HG02885 (cell line): ENCODE measurements around the gene SH3BP4.

Experiments used
- ATAC-seq: cut with Tn5 transposase; IDR thresholded peaks from one replicate; pipeline ENCODE4 v1.9.1; 2021; ENCODE audit warnings: mild to moderate bottlenecking; ENCODE audit not compliant: unreplicated experiment, poor library complexity

The SH3BP4 gene

DNA sequence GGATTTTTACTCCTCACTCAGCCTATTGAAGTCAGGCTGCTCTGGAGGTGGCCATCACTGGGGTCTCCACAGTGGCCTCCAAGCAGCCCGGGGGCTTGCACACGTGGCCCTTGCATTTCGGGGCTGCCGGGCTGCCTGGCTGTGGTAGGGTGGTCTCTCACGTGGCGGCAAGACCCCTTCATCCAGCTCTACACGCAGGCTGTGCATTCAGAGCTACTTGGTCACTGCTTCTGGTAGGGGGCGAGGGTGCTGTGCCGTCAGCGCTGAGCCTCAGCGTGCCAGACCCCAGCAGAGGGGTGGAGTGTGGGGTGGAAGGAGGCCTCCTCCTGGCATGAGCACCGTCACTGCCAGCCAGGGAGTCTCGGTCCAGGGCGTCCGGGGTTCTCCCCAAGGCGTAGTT lies 80.6 kb downstream of the SH3BP4 start:
- no peak for ATAC-seq

DNA sequence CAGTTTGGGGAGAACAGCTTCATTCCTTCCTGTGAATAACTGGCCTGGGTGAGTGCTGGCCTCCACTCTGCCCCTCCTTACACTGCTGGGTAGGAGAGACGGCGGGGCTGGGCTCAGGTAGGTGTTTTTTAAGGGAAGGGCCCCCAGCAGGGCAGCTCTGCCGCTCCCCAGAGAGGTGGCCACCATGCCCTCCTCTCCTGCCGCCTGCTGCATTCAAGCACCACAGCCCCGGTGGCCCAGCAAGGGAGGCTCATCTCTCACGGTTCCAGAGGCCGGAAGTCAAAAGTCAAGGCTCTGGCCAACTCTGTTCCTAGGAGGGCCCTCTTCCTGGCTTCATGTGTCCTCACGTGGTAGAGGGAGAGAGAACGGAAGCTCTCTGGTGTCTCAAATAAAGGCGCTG lies 81.1 kb downstream of the SH3BP4 start:
- no peak for ATAC-seq

DNA sequence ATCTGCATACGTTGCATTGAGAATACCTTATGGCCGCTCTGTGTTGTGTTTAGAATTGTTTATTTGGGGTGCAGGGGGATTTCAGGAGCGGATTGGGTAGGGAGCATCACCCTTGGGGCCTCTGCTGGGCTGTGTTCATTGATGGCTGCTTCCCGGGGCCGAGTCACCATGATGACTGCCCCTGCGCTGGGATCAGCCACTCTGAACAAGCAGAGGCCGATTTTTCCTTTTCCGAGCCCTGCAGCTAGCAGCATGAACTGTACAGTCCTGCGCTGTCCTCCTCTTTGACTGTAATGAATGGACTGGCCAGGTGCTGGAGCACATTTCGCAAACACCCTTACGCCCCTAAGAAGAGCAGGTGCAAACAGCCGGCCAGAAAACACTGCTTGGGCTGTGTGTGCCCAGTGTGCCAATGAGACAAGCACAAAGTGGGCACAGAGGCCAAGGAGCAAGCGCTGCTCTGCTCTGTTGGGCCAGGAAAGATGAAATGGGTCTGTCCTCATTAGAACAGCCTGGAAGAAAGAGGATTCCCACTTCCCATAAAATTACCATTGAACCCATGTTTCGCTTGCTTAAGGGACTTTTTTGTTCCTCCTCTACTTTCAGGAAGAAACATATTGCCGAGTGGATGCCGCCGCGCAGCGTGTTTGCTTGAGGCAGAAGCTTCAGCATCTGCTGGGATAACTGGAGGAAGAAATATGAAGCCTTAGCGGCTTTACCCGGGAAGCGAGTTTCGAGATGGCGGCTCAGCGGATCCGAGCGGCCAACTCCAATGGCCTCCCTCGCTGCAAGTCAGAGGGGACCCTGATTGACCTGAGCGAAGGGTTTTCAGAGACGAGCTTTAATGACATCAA lies 82.7 kb downstream of the SH3BP4 start:
- no peak for ATAC-seq

DNA sequence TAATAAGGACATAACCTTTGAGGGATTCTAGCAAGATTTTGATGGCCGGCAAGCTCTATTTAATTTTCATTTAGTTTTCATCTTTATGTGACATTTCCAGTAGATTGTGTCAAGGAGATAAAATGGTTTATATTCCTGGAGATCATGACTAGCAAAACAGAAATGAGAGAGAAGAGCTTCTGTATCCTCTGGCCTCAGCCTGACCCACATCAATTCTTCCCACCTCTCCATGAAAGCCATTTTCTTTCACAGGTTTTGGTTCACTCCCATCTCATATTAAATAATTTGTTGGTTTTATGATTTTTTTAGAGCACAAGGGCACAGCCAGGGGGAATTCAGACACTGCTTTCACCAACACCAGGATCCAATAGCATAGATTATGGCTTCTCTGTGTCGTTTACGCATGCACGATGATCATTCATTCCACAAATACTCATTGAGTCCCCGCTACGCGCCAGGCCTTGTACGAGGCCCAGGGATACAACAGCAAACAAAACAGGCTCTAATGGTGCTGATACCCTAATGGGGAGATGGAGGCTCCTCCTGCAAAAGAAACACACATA lies 85.9 kb downstream of the SH3BP4 start:
- ATAC-seq = no peak

DNA sequence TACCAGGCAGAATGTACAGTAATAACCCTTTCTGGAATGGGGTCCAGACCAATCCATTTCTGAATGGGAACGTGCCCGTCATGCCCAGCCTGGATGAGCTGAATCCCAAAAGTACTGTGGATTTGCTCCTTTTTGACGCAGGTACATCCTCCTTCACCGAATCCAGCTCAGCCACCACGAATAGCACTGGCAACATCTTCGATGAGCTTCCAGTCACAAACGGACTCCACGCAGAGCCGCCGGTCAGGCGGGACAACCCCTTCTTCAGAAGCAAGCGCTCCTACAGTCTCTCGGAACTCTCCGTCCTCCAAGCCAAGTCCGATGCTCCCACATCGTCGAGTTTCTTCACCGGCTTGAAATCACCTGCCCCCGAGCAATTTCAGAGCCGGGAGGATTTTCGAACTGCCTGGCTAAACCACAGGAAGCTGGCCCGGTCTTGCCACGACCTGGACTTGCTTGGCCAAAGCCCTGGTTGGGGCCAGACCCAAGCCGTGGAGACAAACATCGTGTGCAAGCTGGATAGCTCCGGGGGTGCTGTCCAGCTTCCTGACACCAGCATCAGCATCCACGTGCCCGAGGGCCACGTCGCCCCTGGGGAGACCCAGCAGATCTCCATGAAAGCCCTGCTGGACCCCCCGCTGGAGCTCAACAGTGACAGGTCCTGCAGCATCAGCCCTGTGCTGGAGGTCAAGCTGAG lies 89.6 kb downstream of the SH3BP4 start:
- no peak for ATAC-seq

DNA sequence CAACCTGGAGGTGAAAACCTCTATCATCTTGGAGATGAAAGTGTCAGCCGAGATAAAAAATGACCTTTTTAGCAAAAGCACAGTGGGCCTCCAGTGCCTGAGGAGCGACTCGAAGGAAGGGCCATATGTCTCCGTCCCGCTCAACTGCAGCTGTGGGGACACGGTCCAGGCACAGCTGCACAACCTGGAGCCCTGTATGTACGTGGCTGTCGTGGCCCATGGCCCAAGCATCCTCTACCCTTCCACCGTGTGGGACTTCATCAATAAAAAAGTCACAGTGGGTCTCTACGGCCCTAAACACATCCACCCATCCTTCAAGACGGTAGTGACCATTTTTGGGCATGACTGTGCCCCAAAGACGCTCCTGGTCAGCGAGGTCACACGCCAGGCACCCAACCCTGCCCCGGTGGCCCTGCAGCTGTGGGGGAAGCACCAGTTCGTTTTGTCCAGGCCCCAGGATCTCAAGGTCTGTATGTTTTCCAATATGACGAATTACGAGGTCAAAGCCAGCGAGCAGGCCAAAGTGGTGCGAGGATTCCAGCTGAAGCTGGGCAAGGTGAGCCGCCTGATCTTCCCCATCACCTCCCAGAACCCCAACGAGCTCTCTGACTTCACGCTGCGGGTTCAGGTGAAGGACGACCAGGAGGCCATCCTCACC lies 90.2 kb downstream of the SH3BP4 start:
- ATAC-seq = no peak

DNA sequence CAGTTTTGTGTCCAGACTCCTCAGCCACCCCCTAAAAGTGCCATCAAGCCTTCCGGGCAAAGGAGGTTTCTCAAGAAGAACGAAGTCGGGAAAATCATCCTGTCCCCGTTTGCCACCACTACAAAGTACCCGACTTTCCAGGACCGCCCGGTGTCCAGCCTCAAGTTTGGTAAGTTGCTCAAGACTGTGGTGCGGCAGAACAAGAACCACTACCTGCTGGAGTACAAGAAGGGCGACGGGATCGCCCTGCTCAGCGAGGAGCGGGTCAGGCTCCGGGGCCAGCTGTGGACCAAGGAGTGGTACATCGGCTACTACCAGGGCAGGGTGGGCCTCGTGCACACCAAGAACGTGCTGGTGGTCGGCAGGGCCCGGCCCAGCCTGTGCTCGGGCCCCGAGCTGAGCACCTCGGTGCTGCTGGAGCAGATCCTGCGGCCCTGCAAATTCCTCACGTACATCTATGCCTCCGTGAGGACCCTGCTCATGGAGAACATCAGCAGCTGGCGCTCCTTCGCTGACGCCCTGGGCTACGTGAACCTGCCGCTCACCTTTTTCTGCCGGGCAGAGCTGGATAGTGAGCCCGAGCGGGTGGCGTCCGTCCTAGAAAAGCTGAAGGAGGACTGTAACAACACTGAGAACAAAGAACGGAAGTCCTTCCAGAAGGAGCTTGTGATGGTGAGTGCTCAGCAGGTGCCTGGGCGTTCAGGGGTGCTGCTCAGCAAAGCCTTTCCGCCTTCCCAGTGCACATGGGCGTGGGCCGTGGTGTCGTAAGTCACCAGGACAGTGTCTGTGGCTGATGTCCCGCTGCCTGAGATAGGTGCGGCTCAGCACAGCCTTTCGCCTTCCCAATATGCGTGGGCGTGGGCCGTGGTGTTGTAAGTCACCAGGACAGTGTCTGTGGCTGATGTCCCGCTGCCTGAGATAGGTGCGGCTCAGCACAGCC lies 91.0 kb downstream of the SH3BP4 start:
- ATAC-seq = no peak

DNA sequence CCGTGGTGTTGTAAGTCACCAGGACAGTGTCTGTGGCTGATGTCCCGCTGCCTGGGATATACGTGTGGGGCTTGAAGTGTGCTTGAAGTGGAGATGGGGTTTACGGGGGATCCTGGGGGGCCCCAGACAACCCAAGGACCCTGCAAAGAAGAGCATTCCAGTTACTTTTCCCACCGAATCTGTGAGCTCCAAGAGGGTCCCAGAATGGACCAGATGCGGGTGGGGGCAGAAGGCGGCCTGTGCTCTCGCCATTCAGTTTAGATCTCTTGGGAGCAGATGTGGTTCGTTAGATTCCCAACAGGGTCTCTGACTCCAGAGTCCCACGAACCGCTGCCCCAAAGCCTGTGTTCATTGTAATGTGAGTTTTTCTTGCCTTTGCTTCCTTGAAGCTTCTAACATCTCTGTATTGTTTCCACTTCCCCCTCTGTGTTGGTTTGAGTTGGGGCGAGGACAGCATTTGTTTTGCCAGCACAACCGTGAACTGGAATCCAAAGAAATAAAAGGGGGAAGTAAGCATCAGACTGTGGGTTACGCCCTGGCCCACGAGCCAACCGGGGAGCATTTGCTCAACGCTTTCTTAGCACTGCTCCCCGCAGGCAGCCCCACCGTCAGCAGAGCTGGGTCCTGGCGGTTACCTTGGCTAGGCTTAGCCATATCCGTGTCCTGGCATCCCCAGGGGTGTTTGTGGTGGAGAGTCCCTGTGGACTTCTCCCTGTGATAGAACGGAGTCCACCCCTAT lies 92.1 kb downstream of the SH3BP4 start:
- ATAC-seq = no peak

DNA sequence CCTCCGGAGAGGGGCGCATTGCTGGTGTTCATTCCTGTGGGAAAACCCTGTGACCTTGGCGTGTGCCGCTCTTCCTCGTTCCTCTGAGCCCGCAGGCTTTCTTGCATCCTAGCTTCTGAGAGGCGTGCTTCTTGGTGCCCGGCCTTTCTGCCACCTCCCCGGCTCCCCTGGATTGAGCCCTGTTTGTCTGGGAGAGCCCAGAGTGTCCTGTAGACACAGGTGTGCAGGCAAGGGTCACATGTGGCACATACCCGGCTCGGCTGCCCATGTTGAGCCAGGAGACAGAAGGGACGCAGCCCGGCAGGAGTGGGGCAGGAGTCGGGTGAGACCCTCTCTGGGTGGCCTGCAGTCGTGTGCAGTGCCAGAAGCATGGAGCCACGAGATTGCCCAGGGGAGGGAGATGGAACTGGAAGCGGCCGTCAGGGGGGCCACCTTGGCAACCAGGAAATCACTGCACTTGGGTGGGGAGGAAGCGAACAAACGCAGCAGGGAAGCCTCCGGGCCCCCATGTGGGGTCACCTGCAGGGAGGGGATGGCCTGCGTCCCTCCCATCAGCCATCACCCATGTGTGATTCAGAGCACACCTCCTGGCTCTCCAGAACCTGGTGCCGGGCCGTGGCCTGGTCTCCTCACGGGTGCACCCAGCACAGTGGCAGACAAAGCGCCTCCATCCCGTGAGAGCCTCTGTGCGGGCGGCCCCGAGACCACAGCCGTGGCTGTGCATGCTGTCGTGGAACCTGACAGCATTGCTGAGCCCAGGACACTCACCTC lies 92.9 kb downstream of the SH3BP4 start:
- no peak for ATAC-seq

DNA sequence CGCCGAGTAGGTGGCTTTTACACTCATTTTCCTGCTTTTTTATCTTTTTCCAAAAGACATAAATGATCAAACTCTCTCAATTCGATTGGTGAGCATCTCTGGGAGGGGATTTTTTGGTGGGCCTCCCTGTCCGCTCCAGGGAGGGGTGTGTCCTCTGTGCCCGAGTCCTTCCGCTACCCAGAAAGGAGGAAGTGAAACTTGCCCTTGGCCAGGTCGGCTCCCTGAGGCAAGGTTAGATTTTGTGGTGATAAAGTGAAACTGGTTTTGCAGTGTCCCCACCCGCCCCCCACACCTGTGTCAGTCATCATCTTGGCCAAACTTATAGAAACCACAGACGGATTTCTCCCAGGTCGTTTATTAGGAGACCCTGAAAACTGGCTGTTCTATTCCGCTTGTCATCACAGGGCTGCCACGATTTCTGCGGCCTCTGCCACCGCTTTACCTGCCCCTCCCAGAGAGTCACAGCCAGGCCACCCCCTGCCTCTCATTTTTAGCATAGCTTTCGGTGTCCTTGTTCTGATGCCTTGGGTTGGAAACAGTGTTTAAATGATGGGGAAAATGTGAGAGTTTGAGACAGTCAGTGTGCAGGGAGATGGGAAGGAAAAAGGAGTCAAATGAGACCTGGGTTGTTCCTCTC lies 93.6 kb downstream of the SH3BP4 start:
- no peak for ATAC-seq

DNA sequence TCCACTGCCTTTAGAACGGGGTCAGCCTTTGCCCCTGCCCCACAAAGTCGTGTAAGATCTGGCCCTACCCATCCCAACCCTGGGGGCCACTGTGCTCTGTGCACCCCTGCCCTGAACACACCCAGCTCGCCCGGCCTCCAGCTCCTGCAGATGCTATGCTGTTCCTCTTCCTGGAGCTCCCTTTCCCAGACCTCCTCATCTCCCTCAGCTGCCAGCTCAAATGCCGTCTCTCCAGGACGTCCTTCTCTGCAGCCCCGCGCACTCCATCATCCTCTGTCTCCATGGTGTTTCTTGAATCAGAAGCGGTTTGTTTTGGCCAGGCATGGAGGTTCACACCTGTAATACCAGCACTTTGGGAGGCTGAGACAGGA lies 94.1 kb downstream of the SH3BP4 start:
- no peak for ATAC-seq

DNA sequence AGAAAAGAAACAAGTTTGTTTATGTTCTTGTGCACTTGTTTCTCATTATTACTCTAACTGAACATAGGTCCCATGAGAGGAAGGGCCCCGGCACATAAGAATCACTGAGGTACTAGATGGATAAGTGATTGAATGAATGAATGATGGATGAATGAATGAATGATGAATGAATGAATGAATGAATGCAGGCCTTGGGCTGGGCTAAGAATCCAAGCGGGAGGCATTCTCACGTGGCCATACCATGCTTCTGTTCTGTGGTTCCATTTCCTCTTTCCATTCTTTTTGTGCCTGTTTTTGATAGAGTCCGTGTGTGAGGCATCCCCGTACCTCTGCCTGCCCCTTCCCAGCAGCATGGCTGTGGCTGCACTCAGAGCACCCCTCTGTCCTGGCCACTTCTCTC lies 94.8 kb downstream of the SH3BP4 start:
- ATAC-seq = no peak

DNA sequence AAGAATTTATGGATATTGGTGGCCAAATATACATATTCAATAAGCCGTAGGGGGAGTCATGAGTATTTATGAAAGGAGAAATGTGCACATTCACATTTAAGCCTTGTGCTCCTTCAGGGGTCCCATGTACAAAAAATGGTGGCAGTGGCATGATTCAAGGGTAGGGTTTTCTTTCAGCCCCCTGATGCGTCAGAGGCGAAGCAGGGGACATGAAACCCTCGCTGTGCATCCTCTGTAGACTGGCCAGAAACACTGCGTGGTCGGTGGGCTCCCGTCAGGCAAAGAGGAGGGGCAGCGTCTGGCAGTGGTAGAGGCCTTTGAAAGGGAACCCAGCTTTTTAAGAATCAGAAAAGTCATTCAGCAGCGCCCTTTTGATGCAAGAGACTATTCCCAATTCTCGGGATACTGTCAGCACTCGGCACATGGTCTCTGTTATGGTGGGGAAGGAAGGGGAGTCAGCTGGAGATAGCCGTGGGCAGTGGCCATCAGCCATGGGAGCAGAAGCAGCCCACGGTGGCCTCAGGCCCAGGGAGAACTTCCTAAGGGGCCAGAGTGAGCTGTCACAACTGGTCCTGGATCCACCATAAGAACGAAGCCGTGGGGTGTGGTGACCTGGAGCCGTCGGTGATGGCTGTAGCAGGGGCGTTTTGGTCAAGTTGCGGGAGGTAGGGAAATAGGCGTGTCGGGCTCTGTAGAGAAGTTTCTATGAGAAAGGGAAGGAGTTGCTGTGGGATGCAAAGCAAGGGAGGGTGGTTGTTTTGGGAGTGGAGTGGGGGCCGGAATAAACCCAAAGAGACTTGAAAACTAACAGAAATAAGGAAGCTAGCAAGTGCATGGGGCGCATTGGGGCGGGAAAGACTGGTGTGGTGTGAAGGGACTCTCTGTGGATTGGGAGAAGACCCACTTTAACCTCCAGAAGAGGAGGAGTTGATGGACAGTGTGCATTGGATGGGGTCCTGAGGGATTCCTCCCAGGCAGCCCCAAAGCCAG lies 95.6 kb downstream of the SH3BP4 start:
- ATAC-seq = no peak

DNA sequence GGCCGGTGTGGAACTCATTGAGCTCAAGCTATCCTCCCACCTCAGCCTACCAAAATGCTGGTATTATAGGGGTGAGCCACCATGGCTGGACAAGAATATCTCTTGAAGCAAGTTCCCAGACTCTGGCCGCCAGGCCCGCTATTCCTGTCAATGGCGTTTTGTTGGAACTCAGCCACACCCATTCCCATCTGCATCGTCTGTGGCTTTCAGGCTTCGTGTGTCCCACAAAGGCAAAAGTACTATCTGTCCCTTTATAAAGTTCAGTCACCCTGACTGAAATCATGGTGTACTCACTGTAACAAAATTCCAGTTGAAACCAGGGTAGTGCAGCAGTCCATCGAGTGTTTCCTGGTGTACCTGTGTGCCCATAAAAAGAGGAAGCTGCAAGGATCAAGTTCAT lies 96.7 kb downstream of the SH3BP4 start:
- no peak for ATAC-seq

DNA sequence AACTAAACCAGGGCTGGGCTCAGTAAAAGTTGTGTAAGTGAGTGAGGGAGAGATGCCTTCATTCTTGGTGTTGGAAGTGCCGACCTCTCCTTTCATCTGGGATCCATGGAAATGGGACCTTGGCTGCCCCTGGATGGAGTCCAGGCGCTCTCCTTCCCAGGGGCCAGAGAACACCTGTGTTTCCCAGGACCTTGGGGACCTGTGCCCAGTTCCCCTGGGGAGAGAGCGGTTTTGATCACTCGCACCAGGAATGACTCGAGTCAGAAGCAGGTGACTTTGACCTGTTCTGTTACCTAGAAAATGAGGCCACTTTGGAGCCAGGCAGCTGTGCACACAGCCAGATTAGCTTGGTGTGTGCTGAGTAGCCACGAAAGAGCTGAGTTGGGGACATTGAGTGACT lies 97.3 kb downstream of the SH3BP4 start:
- no peak for ATAC-seq

DNA sequence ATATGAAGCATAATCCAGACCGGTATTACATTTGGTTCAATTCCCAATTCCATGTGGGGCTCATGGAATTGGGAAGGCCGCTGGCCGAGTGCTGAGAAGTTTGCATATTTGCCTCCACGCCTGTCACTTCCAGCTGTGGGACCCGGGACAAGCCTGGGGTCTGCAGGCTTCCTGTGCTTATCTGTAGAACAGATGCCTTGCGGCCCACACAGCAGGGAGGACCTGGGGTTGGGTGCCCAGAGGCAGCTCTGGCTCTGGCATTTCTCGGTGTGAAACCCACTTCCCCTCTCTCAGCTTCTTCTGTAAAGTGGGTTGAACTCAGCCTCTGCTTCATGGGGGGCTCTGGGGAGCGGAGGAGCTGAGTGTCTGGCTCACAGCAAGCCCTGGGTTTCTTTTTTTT lies 97.9 kb downstream of the SH3BP4 start:
- no peak for ATAC-seq

DNA sequence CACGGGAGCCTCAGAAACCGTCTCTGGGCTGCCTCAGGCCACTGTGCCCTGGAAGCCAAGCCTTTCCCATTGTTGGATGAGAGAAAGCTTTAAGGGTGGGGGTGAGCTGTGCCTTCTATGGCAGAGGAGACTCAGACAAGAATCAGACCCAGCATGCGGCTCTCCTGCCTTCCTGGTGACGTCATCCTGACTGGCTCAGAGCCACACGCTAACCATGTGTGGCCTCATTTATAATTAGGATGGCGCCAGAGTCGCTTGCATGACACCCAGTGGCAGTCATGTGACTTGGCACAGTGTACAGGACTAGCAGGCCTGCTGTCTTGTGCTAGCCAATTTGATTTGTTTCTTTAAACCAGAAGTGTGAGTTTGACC lies 99.1 kb downstream of the SH3BP4 start:
- no peak for ATAC-seq
